HFF-Myc (cell line): ENCODE measurements around the gene TOM1L2.

Source experiments
- DNase-seq: peaks from one replicate; pipeline ENCODE4 v3.0.0-alpha.2; 2011; ENCODE audit warnings: low read depth; ENCODE audit errors: extremely low read depth
- H3K4me3 ChIP-seq: replicated peaks from 2 replicates; pipeline ENCODE4 v1.5.1; 2011; ENCODE audit warnings: low read depth, mild to moderate bottlenecking, control low read depth, low read length
- TF ChIP-seq, protein P1 (sequence below): IDR thresholded peaks from 2 replicates; pipeline ENCODE4 v1.5.1; 2012; ENCODE audit warnings: mild to moderate bottlenecking, low read depth, low read length, control low read depth; ENCODE audit errors: missing control alignments

TOM1L2 gene

DNA sequence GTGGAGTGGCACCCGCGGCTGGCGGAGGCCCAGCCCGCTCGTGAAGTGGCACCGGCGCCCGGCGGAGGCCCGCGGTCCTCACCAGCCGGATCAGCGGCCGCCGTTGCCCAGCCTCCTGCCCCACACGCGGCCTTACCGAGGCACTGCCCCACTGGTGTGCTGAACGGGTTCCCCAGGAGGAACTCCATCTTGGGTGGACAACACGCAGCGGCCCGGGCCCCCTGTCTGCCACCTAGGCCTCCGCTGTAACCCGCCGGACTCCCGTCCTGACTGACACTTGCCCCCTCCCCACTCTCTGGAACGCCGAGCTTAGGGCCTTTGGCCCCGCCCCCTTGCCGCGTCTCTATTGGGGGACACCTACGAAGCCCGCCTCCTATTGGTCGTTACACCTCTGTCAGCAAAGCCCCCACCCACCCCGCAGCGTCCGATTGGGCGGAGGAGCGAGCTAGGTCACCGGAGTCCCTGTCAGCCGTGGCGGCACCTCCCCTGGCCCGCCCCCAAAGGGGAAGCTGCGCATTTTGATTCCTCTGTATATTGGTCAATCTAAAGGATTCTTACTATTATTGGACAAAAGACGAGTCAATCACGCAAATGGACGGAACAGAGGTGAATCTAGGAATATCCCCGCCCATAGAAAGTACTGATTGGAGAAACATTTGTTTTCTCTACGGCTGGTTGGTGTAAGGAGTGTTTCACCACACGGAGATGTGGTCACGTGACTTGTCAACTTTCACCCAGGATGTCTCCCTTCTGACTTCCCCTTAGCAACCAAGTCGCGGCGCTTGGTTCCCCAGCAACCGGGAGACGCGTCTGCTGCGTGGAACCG is at the start of gene TOM1L2, which contains the start of gene DRC3:
Gene TOM1L2 (minus strand): TSS at position 275 of the 826 bp plus-strand sequence. CDS start 87 bp downstream, at position 188.
Gene DRC3 (plus strand): TSS at position 737 of the 826 bp plus-strand sequence. CDS start 4,737 bp downstream, outside the sequence.
- peak; percentile 100 for DNase-seq
- peak within 1 kb of the TSS; percentile 67 for H3K4me3 ChIP-seq
- TF ChIP-seq, protein P1, sequence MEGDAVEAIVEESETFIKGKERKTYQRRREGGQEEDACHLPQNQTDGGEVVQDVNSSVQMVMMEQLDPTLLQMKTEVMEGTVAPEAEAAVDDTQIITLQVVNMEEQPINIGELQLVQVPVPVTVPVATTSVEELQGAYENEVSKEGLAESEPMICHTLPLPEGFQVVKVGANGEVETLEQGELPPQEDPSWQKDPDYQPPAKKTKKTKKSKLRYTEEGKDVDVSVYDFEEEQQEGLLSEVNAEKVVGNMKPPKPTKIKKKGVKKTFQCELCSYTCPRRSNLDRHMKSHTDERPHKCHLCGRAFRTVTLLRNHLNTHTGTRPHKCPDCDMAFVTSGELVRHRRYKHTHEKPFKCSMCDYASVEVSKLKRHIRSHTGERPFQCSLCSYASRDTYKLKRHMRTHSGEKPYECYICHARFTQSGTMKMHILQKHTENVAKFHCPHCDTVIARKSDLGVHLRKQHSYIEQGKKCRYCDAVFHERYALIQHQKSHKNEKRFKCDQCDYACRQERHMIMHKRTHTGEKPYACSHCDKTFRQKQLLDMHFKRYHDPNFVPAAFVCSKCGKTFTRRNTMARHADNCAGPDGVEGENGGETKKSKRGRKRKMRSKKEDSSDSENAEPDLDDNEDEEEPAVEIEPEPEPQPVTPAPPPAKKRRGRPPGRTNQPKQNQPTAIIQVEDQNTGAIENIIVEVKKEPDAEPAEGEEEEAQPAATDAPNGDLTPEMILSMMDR, result no peak

DNA sequence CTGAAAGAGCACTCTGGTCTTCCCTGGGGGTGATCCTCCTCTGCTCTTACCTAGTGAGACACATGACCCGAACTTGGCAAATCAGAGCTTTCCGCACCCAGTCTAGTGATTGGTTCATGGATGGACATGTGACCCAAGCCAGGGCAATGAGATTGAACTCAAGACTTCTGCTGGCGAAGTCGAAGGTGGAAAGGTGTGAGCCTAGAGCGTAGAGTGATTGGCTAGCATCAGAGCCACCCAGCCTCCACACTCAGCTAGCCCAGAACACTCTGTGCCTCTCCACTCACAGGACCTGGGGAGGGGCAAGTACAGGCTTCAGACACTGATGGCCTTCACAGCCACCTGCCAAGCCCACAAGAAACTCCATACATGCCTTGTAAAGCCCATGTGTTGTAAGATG is 49.2 kb upstream of the TOM1L2 start:
- TF ChIP-seq, protein P1, result no peak
- DNase-seq, result no peak
- H3K4me3 ChIP-seq, result no peak overlapping the region

DNA sequence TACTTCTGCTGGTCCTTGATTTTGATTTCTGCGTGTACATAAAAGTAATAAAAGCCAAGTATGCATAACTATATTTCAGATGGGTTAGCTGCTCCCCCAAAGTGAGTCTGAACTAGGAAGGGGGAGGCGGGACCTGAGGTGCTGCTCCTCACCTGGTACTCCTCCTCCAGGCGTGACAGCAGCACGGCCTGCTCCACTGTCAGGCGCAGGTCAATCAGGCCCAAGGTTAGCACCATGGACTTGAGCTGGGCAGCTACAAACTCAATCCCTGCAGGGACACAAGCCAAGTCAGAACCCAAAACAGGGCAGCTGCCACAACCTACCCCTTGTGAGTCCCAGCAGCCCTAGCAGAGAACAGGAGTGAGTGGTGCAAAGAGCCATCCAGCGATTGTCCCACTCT is 48.8 kb upstream of the TOM1L2 start:
- TF ChIP-seq, protein P1, result no peak
- no peak for DNase-seq
- H3K4me3 ChIP-seq, result no peak overlapping the region

DNA sequence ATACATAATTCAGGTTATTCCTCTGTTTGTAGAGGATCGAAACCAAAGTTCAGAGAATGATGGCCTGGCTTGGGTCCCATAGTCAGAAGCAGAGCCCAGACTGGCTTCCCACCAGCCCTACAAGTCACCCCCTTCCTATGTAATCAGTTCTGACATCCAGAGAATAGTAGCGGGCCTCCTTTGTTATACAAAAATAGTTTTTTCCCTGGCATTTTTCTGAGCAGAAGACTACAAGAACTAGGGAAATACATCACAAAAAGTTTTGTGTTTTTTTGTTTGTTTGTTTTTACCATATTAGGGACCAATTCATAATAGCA is 47.6 kb upstream of the TOM1L2 start:
- DNase-seq, result no peak
- TF ChIP-seq, protein P1, result no peak
- H3K4me3 ChIP-seq, result no peak overlapping the region

- no peak overlapping the region for H3K4me3 ChIP-seq
- no peak for DNase-seq
- TF ChIP-seq, protein P1, result no peak
Observed at GRCh38 chr17:18018411-18018921, 46.3 kb upstream of the TOM1L2 start.

DNA sequence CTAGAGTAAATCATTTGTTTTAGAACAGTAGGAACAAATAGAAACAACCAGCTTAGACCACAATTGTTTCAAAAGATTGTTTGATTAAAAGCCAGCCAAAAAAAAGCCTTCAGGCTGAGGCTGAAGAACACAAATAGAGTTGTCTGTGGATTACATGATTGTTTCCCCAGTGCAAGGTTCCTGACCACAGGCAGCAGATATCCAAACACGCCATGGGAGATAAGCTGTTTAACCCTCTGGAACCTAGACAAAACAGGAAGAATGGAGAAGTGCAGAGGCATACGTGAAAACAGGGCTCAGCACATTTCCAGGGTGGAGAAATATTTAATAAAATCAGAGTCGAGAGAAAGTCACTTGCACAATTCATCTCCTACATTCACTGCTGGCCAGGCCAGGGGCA is 45.8 kb upstream of the TOM1L2 start:
- no peak for DNase-seq
- TF ChIP-seq, protein P1, result no peak
- no peak overlapping the region for H3K4me3 ChIP-seq
